ENCODE data around the gene NEK9. TPM values are rescaled to one million over a fixed set of nuclear protein-coding genes. Genes with fewer than 3 reads are reported as not detected.

Gene NEK9
- total and polyA plus RNA-seq, 9 of the 15 experiments (the other 6 are each of a cell fraction or from before 2014, with no cell fraction given), result 2.8 to 39.6 (median 19.8) TPM

DNA sequence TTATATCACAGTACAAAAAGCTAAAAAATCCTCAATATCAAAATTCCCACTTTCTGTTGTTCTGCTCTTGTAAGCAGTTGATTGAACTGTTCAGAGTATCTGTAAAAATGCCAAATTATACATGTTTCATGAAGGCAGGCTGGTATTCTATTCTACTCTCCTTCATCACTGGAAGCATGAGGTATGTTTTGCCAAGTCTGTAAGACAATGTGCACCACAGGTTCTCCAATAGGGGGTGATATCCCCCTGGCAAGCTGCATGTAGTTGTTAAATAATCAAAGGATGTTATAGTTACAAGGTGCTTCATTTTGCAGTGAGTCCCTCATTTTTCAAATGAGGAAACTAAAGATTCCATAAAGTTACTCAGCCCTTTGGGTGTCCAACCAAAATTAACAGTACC lies 15.1 kb upstream of the NEK9 start:
- no peaks in the 10 kb centered on the region for H3K9me3 ChIP-seq (replicated peaks; ENCODE audit: control insufficient read depth, insufficient read depth, low read depth, low read length)
- H3K36me3 ChIP-seq (ENCODE audit: control insufficient read depth, insufficient read depth, low read length), result peaks cover 33% of the 10 kb centered on the region; the same call in 2 of the 3 replicates
- no peaks in the 10 kb centered on the region for H3K4me1 ChIP-seq (replicated peaks in 1 of 2; ENCODE audit: control insufficient read depth in 2 of 2, insufficient read depth in 2 of 2, low read length in 2 of 2)
- in situ Hi-C loops (cut with MboI) (loop anchor here (10.0 to 25.0 kb wide), 2 partner anchors 343 to 520 kb away; partner anchors contain the start of genes ERG28 and TTLL5), intact Hi-C loops (cut with micrococcal nuclease) (no loop called here)
- no peak overlapping the region for H3K9ac ChIP-seq (ENCODE audit: insufficient read depth in 1 of 2, low read depth in 2 of 2, low read length in 2 of 2)
- H3K9me1 ChIP-seq (ENCODE audit: control insufficient read depth, insufficient read depth, low read length), result no peaks in the 10 kb centered on the region
- no TSS peak for BruUV-seq (replicated peaks)
- H3K27ac ChIP-seq (ENCODE audit: extremely low read depth, low read depth, low read length), result no peak overlapping the region
- H3K27me3 ChIP-seq (ENCODE audit: control insufficient read depth in 2 of 2, insufficient read depth in 2 of 2, low read length in 2 of 2), result no peaks in the 10 kb centered on the region
- H3K4me2 ChIP-seq (ENCODE audit: insufficient read depth, low read length), result no peak overlapping the region
- H3K79me2 ChIP-seq (ENCODE audit: control insufficient read depth, insufficient read depth, low read length), result peaks cover 11% of the 10 kb centered on the region; the same call in 2 of the 3 replicates
- ChIA-PET CTCF (ENCODE audit: low intra/inter-chr PET ratio) (interaction anchor here (0.7 to 1.2 kb wide), 2 partner anchors 154 to 162 kb away, joined by 3 to 7 read pairs; no protein-coding TSS in a partner anchor), POLR2A (no interaction called here)
- ATAC-seq, result peak; percentile 67
- peak; percentile 51 for FAIRE-seq
- H2AFZ ChIP-seq (ENCODE audit: low read depth, low read length), result no peak overlapping the region
- DNase-seq (ENCODE audit: extremely low read depth in 1 of 4, low spot score in 3 of 4), result peak in 1 of 4 experiments; percentile 13
- H4K20me1 ChIP-seq (replicated peaks; ENCODE audit: control insufficient read depth, insufficient read depth, low read length), result no peaks in the 10 kb centered on the region
- no peak overlapping the region for H3K4me3 ChIP-seq
- TF ChIP-seq, protein P1, sequence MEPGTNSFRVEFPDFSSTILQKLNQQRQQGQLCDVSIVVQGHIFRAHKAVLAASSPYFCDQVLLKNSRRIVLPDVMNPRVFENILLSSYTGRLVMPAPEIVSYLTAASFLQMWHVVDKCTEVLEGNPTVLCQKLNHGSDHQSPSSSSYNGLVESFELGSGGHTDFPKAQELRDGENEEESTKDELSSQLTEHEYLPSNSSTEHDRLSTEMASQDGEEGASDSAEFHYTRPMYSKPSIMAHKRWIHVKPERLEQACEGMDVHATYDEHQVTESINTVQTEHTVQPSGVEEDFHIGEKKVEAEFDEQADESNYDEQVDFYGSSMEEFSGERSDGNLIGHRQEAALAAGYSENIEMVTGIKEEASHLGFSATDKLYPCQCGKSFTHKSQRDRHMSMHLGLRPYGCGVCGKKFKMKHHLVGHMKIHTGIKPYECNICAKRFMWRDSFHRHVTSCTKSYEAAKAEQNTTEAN (CRISPR knock-in tag; IDR thresholded peaks at IDR 0.05), result no peak
- TF ChIP-seq, protein P2, sequence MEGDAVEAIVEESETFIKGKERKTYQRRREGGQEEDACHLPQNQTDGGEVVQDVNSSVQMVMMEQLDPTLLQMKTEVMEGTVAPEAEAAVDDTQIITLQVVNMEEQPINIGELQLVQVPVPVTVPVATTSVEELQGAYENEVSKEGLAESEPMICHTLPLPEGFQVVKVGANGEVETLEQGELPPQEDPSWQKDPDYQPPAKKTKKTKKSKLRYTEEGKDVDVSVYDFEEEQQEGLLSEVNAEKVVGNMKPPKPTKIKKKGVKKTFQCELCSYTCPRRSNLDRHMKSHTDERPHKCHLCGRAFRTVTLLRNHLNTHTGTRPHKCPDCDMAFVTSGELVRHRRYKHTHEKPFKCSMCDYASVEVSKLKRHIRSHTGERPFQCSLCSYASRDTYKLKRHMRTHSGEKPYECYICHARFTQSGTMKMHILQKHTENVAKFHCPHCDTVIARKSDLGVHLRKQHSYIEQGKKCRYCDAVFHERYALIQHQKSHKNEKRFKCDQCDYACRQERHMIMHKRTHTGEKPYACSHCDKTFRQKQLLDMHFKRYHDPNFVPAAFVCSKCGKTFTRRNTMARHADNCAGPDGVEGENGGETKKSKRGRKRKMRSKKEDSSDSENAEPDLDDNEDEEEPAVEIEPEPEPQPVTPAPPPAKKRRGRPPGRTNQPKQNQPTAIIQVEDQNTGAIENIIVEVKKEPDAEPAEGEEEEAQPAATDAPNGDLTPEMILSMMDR (IDR thresholded peaks at IDR 0.05 in 2 of 3, conservative IDR thresholded peaks at IDR 0.05 in 1 of 3; ENCODE audit: insufficient read depth in 2 of 3, low read depth in 1 of 3, low read length in 3 of 3), result peak; percentile 27 to 57 (median 35); a peak in 4 of 6 replicates
- TF ChIP-seq, protein P3, sequence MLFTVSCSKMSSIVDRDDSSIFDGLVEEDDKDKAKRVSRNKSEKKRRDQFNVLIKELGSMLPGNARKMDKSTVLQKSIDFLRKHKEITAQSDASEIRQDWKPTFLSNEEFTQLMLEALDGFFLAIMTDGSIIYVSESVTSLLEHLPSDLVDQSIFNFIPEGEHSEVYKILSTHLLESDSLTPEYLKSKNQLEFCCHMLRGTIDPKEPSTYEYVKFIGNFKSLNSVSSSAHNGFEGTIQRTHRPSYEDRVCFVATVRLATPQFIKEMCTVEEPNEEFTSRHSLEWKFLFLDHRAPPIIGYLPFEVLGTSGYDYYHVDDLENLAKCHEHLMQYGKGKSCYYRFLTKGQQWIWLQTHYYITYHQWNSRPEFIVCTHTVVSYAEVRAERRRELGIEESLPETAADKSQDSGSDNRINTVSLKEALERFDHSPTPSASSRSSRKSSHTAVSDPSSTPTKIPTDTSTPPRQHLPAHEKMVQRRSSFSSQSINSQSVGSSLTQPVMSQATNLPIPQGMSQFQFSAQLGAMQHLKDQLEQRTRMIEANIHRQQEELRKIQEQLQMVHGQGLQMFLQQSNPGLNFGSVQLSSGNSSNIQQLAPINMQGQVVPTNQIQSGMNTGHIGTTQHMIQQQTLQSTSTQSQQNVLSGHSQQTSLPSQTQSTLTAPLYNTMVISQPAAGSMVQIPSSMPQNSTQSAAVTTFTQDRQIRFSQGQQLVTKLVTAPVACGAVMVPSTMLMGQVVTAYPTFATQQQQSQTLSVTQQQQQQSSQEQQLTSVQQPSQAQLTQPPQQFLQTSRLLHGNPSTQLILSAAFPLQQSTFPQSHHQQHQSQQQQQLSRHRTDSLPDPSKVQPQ (CRISPR knock-in tag; IDR thresholded peaks at IDR 0.05; ENCODE audit: borderline replicate concordance), result no peak
- no peak for TF ChIP-seq NFATC3 (IDR thresholded peaks at IDR 0.05)
- no peak for TF ChIP-seq ZNF785 (CRISPR knock-in tag; IDR thresholded peaks at IDR 0.05)
- TF ChIP-seq RAD21 (CRISPR knock-in tag; conservative IDR thresholded peaks at IDR 0.05 in 1 of 2, IDR thresholded peaks at IDR 0.05 in 1 of 2), result peak; percentile 15 to 62; a peak in 2 of 4 replicates
- no peak for TF ChIP-seq ZNF766 (CRISPR knock-in tag; conservative IDR thresholded peaks at IDR 0.05)
- TF ChIP-seq HOXB6 (CRISPR knock-in tag; IDR thresholded peaks at IDR 0.05; ENCODE audit: borderline replicate concordance), result no peak
- TF ChIP-seq NR1H2 (CRISPR knock-in tag; IDR thresholded peaks at IDR 0.05), result no peak
- no peak for TF ChIP-seq HSF4 (CRISPR knock-in tag; IDR thresholded peaks at IDR 0.05; ENCODE audit: borderline replicate concordance)
